Activated T-cell treated with anti-CD3 and anti-CD28 coated beads for 4 hours (primary cell): ENCODE data around the gene PLA2G3.

Experiments
- DNase-seq: peaks from one replicate; pipeline ENCODE4 v3.0.0-alpha.2; 2020

Gene PLA2G3

DNA sequence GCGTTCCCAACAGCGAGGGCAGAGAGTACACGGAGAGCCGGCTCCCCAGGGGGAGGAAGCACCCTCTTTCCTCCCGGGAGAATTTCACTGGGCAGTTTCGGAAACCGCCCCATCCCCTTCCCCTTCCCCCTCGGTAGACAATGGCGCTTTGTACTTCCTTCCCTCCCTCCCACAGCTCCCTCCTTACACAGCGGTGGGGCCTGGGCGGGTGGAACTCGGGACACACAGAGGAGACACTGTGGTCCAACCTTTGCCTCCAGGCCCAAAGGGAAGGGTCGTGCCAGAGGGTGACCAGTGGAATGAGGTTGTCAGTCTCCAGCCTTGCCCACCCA is 54.8 kb downstream of the PLA2G3 start:
- DNase-seq, result no peak

DNA sequence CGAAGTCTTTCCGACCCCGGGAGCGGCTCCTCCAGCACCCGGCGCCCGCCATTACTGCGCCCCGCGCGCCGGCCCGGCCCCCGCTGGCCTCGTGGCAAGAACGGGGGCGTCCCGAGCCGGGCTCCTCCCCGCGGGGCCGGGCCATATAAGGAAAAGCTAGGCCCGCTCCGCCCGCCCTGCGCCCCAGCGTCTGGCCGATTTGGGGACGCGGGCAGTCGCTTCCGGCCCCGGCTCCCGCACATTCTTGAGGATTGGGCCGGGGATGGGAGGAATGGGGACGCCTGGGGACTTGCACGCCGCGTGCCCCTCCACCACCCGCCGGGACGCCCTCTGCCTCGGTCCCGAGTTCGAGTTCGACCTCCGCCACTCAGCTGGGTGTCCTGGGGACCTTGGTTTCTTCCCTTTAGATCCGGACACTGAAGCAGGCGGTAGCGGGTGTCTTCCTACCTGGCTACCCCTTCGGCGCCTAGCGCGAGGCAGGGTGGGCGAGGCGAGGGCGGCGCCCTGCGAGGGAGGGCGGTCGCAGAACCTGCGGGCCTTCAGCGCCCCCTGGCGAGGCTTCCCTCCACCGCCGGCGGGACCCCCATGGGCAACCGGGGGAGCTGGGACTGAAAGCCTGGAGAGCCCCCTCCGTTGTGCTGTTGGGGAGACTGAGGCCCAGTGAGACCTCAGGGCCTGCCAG is 55.4 kb downstream of the PLA2G3 start:
- peak; percentile 83 for DNase-seq
